ENCODE data around the gene PLA2G15.

Gene PLA2G15

DNA sequence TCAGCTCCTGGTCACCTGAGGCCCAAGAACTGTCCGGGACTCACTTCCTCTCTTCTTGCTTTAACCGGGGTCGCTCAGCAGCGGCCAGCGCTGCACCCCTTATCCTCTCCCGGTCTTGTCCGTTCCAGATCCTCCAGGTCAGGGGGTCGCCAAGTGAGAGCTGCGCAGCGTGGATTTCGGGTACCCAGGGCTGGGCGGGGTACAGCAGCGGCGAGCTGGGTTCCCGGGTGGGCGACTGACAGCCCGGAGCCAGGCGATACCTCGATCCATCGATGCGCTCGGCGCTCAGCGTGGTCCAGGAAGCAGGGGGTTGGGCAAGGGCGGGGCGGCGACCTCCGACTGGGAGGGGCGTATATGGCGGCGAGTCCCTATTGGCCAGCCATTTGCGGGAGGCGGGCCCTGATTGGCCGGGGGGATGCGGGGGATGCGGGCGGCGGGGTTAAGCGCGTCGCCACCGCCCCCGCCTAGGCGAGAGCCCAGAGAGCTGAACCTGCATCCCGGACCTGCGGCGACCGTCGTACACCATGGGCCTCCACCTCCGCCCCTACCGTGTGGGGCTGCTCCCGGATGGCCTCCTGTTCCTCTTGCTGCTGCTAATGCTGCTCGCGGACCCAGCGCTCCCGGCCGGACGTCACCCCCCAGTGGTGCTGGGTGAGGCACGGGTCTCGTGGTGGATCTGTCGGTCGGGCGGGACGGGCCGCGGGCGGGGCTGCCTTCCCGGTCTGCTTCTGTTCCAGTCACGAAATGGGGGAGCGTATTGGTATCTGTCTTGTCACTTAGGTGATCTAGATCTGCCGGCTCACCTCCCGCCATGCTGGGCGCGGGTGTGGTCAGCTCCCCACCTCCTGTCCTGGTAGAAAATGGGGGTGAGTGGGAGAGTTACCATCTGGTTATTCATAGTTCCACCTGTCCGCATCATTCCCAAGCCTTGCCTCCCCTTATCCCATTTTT is at the start of gene PLA2G15 (continued):
- TF ChIP-seq ZNF398 (tag by site-specific recombination; IDR thresholded peaks at IDR 0.05) (no peak), ZNF23 (tag by site-specific recombination; IDR thresholded peaks at IDR 0.05; ENCODE audit: borderline replicate concordance) (no peak), ZNF426 (tag by site-specific recombination; IDR thresholded peaks at IDR 0.05) (no peak), MEIS1 (CRISPR knock-in tag; IDR thresholded peaks at IDR 0.05; ENCODE audit: borderline replicate concordance) (no peak), PRDM1 (tag by site-specific recombination; IDR thresholded peaks at IDR 0.05) (no peak), ZNF777 (tag by site-specific recombination; IDR thresholded peaks at IDR 0.05; ENCODE audit: borderline replicate concordance) (no peak; the same call in 1 of the 2 replicates), IKZF3 (tag by site-specific recombination; IDR thresholded peaks at IDR 0.05) (no peak), ZNF148 (tag by site-specific recombination; IDR thresholded peaks at IDR 0.05; ENCODE audit: borderline replicate concordance) (no peak), BCL6B (tag by site-specific recombination; IDR thresholded peaks at IDR 0.05) (peak; percentile 84), ZNF629 (tag by site-specific recombination; IDR thresholded peaks at IDR 0.05) (peak; percentile 53), ZBTB21 (tag by site-specific recombination; IDR thresholded peaks at IDR 0.05) (no peak), ZNF768 (tag by site-specific recombination; IDR thresholded peaks at IDR 0.05) (no peak; the same call in 1 of the 2 replicates), ZBTB7A (tag by site-specific recombination; IDR thresholded peaks at IDR 0.05; ENCODE audit: low read depth) (peak; percentile 98), KLF16 (tag by site-specific recombination; IDR thresholded peaks at IDR 0.05) (peak; percentile 98), ZNF658 (tag by site-specific recombination; IDR thresholded peaks at IDR 0.05) (no peak), ZNF837 (tag by site-specific recombination; IDR thresholded peaks at IDR 0.05) (no peak), ZFP41 (tag by site-specific recombination; IDR thresholded peaks at IDR 0.05; ENCODE audit: borderline replicate concordance) (no peak), ZNF626 (tag by site-specific recombination; IDR thresholded peaks at IDR 0.05) (no peak), ZNF155 (tag by site-specific recombination; IDR thresholded peaks at IDR 0.05) (no peak), ZNF677 (tag by site-specific recombination; IDR thresholded peaks at IDR 0.05) (no peak), ZSCAN23 (tag by site-specific recombination; IDR thresholded peaks at IDR 0.05) (no peak), ZNF529 (tag by site-specific recombination; IDR thresholded peaks at IDR 0.05; ENCODE audit: insufficient replicate concordance) (no peak)
- TF ChIP-seq, protein P1, sequence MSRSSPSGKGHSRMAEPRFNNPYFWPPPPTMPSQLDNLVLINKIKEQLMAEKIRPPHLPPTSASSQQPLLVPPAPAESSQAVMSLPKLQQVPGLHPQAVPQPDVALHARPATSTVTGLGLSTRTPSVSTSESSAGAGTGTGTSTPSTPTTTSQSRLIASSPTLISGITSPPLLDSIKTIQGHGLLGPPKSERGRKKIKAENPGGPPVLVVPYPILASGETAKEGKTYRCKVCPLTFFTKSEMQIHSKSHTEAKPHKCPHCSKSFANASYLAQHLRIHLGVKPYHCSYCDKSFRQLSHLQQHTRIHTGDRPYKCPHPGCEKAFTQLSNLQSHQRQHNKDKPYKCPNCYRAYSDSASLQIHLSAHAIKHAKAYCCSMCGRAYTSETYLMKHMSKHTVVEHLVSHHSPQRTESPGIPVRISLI (tag by site-specific recombination; IDR thresholded peaks at IDR 0.05): no peak
- TF ChIP-seq, protein P2, sequence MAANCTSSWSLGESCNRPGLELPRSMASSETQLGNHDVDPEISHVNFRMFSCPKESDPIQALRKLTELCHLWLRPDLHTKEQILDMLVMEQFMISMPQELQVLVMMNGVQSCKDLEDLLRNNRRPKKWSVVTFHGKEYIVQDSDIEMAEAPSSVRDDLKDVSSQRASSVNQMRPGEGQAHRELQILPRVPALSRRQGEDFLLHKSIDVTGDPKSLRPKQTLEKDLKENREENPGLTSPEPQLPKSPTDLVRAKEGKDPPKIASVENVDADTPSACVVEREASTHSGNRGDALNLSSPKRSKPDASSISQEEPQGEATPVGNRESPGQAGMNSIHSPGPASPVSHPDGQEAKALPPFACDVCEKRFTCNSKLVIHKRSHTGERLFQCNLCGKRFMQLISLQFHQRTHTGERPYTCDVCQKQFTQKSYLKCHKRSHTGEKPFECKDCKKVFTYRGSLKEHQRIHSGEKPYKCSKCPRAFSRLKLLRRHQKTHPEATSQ (tag by site-specific recombination; IDR thresholded peaks at IDR 0.05): no peak
- TF ChIP-seq, protein P3, sequence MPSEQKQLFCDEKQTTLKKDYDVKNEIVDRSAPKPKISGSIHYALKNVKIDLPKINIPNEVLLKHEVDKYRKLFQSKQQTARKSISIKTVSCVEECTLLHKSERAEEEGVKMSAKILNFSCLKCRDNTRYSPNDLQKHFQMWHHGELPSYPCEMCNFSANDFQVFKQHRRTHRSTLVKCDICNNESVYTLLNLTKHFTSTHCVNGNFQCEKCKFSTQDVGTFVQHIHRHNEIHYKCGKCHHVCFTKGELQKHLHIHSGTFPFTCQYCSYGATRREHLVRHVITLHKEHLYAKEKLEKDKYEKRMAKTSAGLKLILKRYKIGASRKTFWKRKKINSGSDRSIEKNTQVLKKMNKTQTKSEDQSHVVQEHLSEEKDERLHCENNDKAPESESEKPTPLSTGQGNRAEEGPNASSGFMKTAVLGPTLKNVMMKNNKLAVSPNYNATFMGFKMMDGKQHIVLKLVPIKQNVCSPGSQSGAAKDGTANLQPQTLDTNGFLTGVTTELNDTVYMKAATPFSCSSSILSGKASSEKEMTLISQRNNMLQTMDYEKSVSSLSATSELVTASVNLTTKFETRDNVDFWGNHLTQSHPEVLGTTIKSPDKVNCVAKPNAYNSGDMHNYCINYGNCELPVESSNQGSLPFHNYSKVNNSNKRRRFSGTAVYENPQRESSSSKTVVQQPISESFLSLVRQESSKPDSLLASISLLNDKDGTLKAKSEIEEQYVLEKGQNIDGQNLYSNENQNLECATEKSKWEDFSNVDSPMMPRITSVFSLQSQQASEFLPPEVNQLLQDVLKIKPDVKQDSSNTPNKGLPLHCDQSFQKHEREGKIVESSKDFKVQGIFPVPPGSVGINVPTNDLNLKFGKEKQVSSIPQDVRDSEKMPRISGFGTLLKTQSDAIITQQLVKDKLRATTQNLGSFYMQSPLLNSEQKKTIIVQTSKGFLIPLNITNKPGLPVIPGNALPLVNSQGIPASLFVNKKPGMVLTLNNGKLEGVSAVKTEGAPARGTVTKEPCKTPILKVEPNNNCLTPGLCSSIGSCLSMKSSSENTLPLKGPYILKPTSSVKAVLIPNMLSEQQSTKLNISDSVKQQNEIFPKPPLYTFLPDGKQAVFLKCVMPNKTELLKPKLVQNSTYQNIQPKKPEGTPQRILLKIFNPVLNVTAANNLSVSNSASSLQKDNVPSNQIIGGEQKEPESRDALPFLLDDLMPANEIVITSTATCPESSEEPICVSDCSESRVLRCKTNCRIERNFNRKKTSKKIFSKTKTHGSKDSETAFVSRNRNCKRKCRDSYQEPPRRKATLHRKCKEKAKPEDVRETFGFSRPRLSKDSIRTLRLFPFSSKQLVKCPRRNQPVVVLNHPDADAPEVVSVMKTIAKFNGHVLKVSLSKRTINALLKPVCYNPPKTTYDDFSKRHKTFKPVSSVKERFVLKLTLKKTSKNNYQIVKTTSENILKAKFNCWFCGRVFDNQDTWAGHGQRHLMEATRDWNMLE (tag by site-specific recombination; conservative IDR thresholded peaks at IDR 0.05; ENCODE audit: low read depth): peak; percentile 34; the same call in 1 of the 2 replicates

Measured in HEK293 (cell line).